ENCODE data around the gene CD2BP2.
"Not testable (repeated sequence)": the region's sequence is repeated elsewhere in the genome, so short reads cannot be mapped to it uniquely, and the experiment has no call there.

Gene CD2BP2

DNA sequence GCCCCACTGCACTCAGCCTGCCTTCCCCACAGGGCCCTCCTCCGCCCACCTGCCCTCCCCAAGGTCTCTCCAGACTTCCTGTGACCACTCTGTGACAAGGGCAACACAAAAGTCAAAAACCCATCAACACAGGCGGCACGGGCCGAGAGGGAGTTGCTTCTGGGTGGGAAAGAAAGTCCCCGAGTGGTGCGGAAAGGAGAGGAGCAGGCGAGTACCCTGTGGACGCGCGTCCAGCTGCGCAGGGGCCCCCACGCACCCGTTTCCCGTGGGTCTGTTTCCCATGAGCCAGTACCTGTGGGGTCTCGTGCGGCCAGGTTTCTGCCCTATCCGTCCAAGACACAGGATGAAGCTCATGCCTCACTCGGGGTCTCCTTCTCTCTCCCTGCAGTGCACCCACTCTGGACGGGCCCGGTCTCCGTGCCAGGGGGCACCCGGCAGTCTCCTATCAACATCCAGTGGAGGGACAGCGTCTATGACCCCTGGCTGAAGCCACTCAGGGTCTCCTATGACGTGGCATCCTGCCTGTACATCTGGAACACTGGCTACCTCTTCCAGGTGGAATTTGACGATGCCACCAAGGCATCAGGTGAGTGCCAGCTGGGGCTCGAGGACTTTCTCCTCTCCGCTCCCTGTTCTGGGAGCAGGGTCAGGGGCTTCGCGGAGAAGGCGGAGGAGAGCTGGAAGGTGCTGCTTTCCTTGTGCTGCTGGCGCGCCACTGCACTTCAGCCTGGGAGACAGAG, 12.2 kb downstream of the CD2BP2 start:
- DNase-seq (ENCODE audit: low read depth in 2 of 2), result no peak

DNA sequence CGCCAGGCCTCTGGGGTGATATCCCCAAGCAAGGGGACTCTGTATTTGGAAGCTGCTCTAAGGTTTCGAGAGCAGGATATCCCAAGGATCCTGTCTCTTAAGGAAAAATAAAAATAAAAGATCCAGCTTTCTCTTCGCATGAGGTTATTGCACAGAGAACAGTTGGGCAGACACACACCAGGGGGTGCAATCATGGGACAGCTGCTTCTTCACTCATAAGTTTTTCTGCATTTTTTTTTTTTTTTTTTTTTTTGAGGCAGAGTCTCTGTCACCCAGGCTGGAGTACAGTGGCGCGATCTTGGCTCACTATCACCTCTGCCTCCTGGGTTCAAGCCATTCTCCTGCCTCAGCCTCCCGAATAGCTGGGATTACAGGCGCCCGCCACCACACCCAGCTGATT, 13.1 kb downstream of the CD2BP2 start:
- not testable (repeated sequence) for DNase-seq (ENCODE audit: low read depth in 2 of 2)

DNA sequence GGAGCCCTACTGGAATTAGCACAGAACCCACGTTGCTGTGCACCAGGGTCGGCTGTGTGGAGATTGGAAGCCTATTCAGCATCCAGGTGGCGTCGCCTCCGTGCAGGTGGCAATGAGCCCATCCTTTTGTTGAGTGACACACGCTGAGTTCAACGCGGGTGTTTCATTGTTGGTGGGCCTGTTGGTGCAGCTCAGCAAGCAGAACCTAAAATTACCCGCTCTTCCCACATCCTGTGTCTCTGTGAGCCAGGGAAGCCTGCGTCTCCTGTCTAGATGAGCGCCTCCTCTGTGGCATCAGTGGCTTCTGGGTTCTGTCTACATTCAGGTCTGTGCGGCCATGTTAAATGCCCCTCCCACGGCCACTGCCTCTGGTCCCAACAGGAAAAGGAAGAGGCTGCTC, 14.5 kb downstream of the CD2BP2 start:
- no peak for DNase-seq (ENCODE audit: low read depth in 2 of 2)

DNA sequence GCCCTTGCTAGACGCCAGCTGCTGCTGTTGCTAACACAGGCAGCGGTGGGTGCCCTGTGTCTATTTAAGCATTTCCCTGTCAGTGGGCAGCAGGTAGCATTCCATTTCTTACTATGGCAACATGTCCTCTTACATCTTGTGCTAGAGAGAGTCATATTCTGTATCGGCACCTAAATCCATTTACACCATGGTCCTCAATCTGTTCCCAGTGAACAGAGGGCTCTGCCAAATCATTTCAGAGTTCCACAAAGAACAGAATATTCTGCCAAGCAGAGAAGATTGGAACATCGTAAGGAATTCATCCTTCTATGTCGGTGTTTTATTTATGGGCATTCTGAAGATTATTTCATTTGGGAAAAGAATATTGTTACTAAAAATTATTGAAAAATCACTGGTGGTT, 16.4 kb downstream of the CD2BP2 start:
- DNase-seq (ENCODE audit: low read depth in 2 of 2), result not testable (repeated sequence)

DNA sequence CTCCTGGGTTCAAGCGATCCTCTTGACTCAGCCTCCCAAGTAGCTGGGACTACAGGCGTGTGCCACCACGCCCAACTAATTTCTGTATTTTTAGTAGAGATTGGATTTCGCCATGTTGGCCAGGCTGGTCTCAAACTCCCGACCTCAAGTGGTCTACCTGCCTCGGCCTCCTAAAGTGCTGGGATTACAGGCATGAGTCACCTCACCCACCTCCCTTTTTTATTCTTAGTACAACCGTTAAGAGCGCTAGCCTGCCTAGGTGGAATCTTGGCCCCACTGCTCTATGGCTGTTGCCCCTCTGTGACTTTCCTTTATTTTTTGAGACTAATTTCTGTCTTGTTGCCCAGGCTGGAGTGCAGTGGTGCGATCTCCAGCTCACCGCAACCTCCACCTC, 17.1 kb downstream of the CD2BP2 start:
- not testable (repeated sequence) for DNase-seq (ENCODE audit: low read depth in 2 of 2)

DNA sequence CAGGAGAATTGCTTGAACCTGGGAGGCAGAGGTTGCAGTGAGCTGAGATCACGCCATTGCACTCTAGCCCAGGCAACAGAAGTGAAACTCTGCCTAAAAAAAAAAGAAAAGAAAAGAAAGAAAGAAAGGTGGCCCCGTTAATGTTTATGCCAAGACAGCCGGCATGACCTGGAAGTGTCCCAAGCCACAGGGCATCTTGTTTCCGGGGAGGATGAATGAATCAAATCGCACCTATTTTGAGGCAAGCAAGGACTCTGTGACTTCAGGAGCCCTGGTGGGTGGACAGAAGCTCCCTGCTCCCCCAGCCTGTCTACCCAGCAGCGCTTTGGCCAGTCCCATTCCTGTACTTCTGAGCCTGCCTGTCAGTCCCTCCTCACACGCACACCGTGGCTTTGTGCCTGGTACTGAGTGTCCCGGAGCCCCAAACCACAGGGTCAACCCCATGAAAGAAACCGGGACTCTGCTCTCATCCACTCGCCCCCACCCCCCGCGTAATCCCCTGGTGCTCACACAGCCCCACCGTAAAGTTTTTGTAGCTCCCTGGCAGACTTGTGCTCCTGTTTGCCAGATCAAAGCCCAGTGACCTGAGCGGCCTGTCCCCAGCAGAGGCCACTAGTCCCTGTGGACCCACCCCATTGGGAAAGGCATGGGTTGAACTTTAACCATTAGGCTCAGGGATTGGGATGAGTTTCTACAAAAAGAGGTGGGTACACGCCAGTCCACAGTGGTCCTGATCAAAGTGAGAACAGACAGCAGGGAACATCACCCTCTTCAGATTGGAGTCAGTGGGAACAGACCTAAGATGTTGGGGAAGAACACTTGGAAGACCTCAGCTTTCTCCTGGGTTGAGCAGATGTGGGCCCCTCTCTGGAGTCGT, 19.3 kb downstream of the CD2BP2 start:
- DNase-seq (ENCODE audit: low read depth in 2 of 2), result no peak

DNA sequence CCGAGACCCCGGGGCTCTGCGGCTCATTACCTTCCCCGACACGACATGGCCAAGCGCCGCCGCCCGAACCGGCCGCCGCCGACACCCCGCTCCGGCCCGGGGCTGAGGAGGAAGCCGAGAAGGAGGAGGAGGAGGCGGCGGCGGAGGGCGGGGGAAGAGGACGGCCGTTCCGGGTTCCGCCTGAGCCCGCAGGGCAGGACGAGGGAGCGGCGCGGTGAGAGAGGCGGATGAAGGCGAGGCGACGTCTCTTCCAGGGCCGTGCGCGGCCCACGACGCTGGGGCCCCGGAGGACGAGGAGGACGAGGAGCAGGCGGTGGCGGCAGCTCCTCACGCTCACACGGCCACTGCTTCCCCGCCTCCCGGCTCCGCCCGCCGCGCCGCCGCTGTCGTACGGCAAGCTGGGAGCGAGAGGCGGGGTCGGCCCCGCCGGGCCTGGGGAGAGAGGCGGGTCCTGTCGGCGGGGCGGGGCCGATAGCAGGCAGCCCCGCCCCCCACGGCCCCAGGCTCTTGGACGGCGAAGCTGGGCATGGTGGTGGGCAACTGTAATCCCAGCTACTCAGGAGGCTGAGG, 20.0 kb downstream of the CD2BP2 start:
- DNase-seq (ENCODE audit: low read depth in 2 of 2), result peak; percentile 44 to 49

DNA sequence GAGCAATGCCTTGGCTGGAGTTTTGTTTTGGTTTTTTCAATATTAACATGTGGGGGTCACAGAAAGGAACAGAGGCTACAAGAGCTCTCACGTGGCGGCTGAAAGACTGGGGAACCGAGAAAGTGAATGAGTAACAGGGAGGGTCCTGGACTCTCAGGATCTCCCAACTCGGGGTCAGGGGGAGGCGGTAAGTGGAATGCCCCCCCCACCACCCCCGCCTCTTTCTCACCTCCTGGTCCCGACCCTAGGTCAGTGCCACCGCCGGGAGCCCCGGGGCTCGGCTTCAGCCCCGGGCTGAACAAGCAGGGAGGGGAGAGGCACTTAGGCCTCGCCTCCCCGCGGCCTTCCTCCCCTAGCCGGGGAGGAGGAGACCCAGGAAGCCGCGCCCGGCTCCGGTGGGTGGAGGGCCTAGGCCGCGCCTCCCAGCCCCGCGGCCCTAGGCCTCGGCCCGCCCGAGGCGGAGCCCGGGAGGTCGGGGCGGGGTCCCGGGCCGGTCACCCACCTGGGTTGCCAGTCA, 20.6 kb downstream of the CD2BP2 start:
- DNase-seq (ENCODE audit: low read depth in 2 of 2), result peak; percentile 29 to 41

DNA sequence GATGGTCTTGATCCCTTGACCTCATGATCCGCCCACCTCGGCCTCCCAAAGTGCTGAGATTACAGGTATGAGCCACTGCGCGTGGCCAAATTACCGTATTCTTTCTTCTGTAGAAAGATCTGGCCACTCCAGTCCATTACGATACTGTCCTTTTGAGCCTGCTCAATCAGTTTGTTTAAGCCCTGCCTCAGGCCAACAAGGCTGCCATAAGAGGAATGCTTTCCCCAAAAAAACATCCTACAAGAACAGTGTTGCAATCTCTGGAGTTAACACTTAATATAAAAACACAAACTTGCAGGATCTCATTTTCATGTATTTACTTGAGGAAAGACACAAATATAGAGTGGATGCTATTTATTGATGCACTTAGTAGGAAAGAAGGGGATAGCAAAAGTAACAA, 30.9 kb downstream of the CD2BP2 start:
- not testable (repeated sequence) for DNase-seq (ENCODE audit: low read depth in 2 of 2)

DNA sequence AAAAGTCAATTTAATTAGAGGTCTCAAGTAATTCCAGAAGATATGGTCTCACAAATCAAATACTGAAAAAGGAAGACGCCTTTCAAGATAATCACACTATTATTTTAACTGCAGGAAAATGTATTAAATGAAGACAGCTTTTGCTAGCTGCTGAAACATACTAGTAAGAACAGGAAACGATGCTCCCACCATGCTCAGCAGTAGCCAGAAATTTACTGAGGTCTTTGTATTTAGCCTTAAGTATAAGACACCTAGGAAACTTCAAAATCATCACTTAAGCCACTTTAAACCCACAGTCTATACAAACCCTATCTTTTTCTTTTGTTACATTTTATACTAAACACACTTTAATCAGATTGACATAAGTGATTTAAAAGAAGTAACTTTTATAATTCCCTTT, 36.5 kb downstream of the CD2BP2 start:
- not testable (repeated sequence) for DNase-seq (ENCODE audit: low read depth in 2 of 2)

DNA sequence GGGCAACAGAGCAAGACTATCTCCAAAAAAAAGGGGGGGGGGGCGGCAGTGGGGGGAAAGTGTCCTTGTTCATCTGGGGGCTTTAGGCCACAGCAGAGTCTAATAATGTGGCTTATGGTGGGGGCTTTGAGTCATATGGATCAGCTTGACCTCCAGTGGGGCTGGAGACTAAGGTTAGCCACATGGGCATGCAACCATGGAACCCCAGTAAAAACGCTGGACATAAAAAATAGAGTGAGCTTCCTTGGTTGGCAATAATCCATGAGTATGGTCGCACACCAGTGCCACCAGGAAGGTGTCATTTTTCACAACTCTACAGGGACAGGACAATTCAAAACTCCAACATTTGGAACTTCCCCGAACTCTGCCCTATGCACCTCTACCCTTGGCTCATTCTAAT, 44.2 kb downstream of the CD2BP2 start:
- DNase-seq (ENCODE audit: low read depth in 2 of 2), result not testable (repeated sequence)

DNA sequence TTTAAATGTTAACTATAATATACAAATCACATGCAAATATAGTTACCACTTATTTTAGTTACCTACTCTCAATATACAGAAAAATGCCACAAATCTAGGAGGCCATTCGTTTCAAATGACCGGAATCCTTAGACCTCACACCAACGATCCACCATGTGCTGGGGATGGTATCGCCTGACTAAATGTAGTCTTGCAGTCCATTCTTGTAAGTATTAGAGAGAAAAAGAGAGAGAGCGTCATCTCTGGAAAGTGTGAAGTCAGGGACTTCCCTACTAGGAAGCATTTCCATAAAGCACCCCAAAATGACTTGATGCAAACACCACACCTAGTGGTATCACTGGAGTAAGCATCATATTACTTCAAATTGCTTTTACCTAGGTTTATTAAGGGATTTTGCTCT, 45.9 kb downstream of the CD2BP2 start:
- DNase-seq (ENCODE audit: low read depth in 2 of 2), result not testable (repeated sequence)
